Stimulated activated CD8-positive, alpha-beta memory T cell treated with anti-CD3 and anti-CD28 coated beads, Interleukin-4, amount 100 ng/mL, for 4 hours (primary cell): ENCODE measurements around the gene SLC13A1.
"Not testable (repeated sequence)": the region's sequence is repeated elsewhere in the genome, so short reads cannot be mapped to it uniquely, and the experiment has no call there.

Source experiments
- DNase-seq, 2 donors: peaks; one replicate each; pipeline ENCODE4 v3.0.0-alpha.2; 2020; ENCODE audit warnings: low read depth in 2 of 2, low spot score in 1 of 2

SLC13A1 gene

GRCh38 chr7:123131140-123131539, 68.6 kb downstream of the SLC13A1 start:
- DNase-seq = no peak

GRCh38 chr7:123126691-123127090, 73.1 kb downstream of the SLC13A1 start:
- DNase-seq = no peak

- no peak for DNase-seq
Observed at GRCh38 chr7:123126171-123126570, 73.6 kb downstream of the SLC13A1 start.

- no peak for DNase-seq
Observed at GRCh38 chr7:123125231-123125630, 74.5 kb downstream of the SLC13A1 start.

GRCh38 chr7:123122916-123123315, 76.9 kb downstream of the SLC13A1 start:
- DNase-seq = no peak

- no peak for DNase-seq
Observed at GRCh38 chr7:123120286-123120685, 79.5 kb downstream of the SLC13A1 start.

- DNase-seq = no peak
Observed at GRCh38 chr7:123115331-123115730, 84.4 kb downstream of the SLC13A1 start.

GRCh38 chr7:123114288-123114687, 85.5 kb downstream of the SLC13A1 start:
- DNase-seq = no peak

GRCh38 chr7:123112833-123113232, 86.9 kb downstream of the SLC13A1 start:
- no peak for DNase-seq

- no peak for DNase-seq
Observed at GRCh38 chr7:123099712-123100111, 100.1 kb downstream of the SLC13A1 start.

- DNase-seq = no peak
Observed at GRCh38 chr7:123096976-123097375, 102.8 kb downstream of the SLC13A1 start.

- DNase-seq = no peak
Observed at GRCh38 chr7:123096434-123096833, 103.3 kb downstream of the SLC13A1 start.

GRCh38 chr7:123090456-123090855, 109.3 kb downstream of the SLC13A1 start:
- no peak for DNase-seq

GRCh38 chr7:123086910-123087309, 112.9 kb downstream of the SLC13A1 start:
- not testable (repeated sequence) for DNase-seq

- DNase-seq = not testable (repeated sequence)
Observed at GRCh38 chr7:123084861-123085260, 114.9 kb downstream of the SLC13A1 start.

GRCh38 chr7:123079021-123079420, 120.7 kb downstream of the SLC13A1 start:
- DNase-seq = no peak

GRCh38 chr7:123075838-123076467, 123.8 kb downstream of the SLC13A1 start:
- no peak for DNase-seq

GRCh38 chr7:123070702-123071286, 129.0 kb downstream of the SLC13A1 start:
- DNase-seq = no peak

- DNase-seq = no peak
Observed at GRCh38 chr7:123067814-123068213, 132.0 kb downstream of the SLC13A1 start.
